ENCODE results near the gene HSPA1A. TPM values are rescaled to one million over a fixed set of nuclear protein-coding genes. Genes with fewer than 3 reads are reported as not detected.

Gene HSPA1A
- total RNA-seq, 1 donor: 76.9 TPM

- TF ChIP-seq CTCF (IDR thresholded peaks at IDR 0.05; ENCODE audit: insufficient read depth, low read length): peak; percentile 84
- H3K4me3 ChIP-seq (ENCODE audit: low read depth, low read length): no peak overlapping the region
- DNase-seq (ENCODE audit: low read depth): peak; percentile 35
These were observed 45.5 kb upstream of the HSPA1A start for GRCh38 chr6:31769684-31770371.

GRCh38 chr6:31770860-31771259, 44.5 kb upstream of the HSPA1A start:
- no peak for DNase-seq (ENCODE audit: low read depth)
- H3K4me3 ChIP-seq (ENCODE audit: low read depth, low read length): no peak overlapping the region
- no peak for TF ChIP-seq CTCF (IDR thresholded peaks at IDR 0.05; ENCODE audit: insufficient read depth, low read length)

GRCh38 chr6:31771992-31772358, 43.4 kb upstream of the HSPA1A start:
- DNase-seq (ENCODE audit: low read depth): peak; percentile 41
- no peak overlapping the region for H3K4me3 ChIP-seq (ENCODE audit: low read depth, low read length)
- no peak for TF ChIP-seq CTCF (IDR thresholded peaks at IDR 0.05; ENCODE audit: insufficient read depth, low read length)

GRCh38 chr6:31775184-31775583, 40.2 kb upstream of the HSPA1A start:
- TF ChIP-seq CTCF (IDR thresholded peaks at IDR 0.05; ENCODE audit: insufficient read depth, low read length): no peak
- DNase-seq (ENCODE audit: low read depth): no peak
- H3K4me3 ChIP-seq (ENCODE audit: low read depth, low read length): no peak overlapping the region

GRCh38 chr6:31775633-31776484, 39.5 kb upstream of the HSPA1A start:
- no peak for DNase-seq (ENCODE audit: low read depth)
- no peak for TF ChIP-seq CTCF (IDR thresholded peaks at IDR 0.05; ENCODE audit: insufficient read depth, low read length)

GRCh38 chr6:31776485-31776988, 38.8 kb upstream of the HSPA1A start:
- TF ChIP-seq CTCF (IDR thresholded peaks at IDR 0.05; ENCODE audit: insufficient read depth, low read length): no peak
- no peak for DNase-seq (ENCODE audit: low read depth)
- H3K4me3 ChIP-seq (ENCODE audit: low read depth, low read length): no peak overlapping the region

More at GRCh38 chr6:31775633-31776484, 39.5 kb upstream of the HSPA1A start:
- no peak overlapping the region for H3K4me3 ChIP-seq (ENCODE audit: low read depth, low read length)
